Gastrocnemius medialis (tissue), 4 donors: ENCODE measurements around the gene SAV1.

ENCODE experiments used
- POLR2A ChIP-seq, 2 donors: fragments of 450-650 bp; IDR thresholded peaks; one replicate each; pipeline ENCODE4 v1.6.1; 2017; ENCODE audit warnings: antibody characterized with exemption in 2 of 2, mild to moderate bottlenecking in 2 of 2, moderate library complexity in 2 of 2
- TF ChIP-seq, protein P1 (sequence below), 5 experiments: fragments of 450-650 bp in 3 of 5; fragments of 200-600 bp in 2 of 5; sonication (generic) in 2 of 5; IDR thresholded peaks in 4 of 5; conservative IDR thresholded peaks in 1 of 5; 1 replicate in 4 of 5; 2 replicates in 1 of 5; pipeline ENCODE4 v1.5.1; 2016 to 2019; ENCODE audit warnings: antibody characterized with exemption in 5 of 5, mild to moderate bottlenecking in 3 of 5, moderate library complexity in 3 of 5

- TF ChIP-seq, protein P1, sequence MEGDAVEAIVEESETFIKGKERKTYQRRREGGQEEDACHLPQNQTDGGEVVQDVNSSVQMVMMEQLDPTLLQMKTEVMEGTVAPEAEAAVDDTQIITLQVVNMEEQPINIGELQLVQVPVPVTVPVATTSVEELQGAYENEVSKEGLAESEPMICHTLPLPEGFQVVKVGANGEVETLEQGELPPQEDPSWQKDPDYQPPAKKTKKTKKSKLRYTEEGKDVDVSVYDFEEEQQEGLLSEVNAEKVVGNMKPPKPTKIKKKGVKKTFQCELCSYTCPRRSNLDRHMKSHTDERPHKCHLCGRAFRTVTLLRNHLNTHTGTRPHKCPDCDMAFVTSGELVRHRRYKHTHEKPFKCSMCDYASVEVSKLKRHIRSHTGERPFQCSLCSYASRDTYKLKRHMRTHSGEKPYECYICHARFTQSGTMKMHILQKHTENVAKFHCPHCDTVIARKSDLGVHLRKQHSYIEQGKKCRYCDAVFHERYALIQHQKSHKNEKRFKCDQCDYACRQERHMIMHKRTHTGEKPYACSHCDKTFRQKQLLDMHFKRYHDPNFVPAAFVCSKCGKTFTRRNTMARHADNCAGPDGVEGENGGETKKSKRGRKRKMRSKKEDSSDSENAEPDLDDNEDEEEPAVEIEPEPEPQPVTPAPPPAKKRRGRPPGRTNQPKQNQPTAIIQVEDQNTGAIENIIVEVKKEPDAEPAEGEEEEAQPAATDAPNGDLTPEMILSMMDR (IDR thresholded peaks at IDR 0.05 in 4 of 5, conservative IDR thresholded peaks at IDR 0.05 in 1 of 5): no peak
- TF ChIP-seq POLR2A (IDR thresholded peaks at IDR 0.05): no peak
Observed at GRCh38 chr14:50616275-50616674, 51.8 kb downstream of the SAV1 start.
